A549 (cell line): ENCODE results near the gene YAE1. TPM values are rescaled to one million over a fixed set of nuclear protein-coding genes. Genes with fewer than 3 reads are reported as not detected.

Experiments used
- ATAC-seq, 2 experiments: fragments of 200-7000 bp in 1 of 2; fragments of >200 bp in 1 of 2; cut with Nextera tagmentation in 1 of 2; cut with Tn5 transposase in 1 of 2; 3 replicates each; pipeline versions ENCODE4 v1.8.0 to v1.9.1; 2018 to 2020; ENCODE audit warnings: mild to moderate bottlenecking in 1 of 2, moderate library complexity in 1 of 2
- CTCF ChIA-PET: fragments of 300-600 bp; sonication (Branson Sonifier 250); formaldehyde crosslinking; extraction: SDS; loops from one replicate; lab custom pipeline; 2021; ENCODE audit warnings: antibody characterized with exemption, inconsistent platforms; lab: Yijun Ruan, JAX
- POLR2A ChIA-PET: fragments of 350-600 bp; formaldehyde crosslinking; extraction: SDS; loops from one replicate; lab custom pipeline; 2021; ENCODE audit warnings: antibody characterized with exemption, inconsistent platforms; lab: Yijun Ruan, JAX
- DNase-seq, 2 experiments: peaks; one replicate each; pipeline versions ENCODE4 v3.0.0 to v3.0.0-alpha.2; 2011 to 2016; ENCODE audit warnings: low read depth in 1 of 2, low spot score in 1 of 2
- FAIRE-seq: peaks from 2 replicates; lab custom pipeline; 2011; peaks lifted over from hg19 to GRCh38; lab: Jason Lieb, UNC
- H3K27ac ChIP-seq, 2 experiments: fragments of >200 bp; sonication (Bioruptor Twin); formaldehyde crosslinking; 3 replicates each; pipeline ENCODE4 v1.5.1; 2016 to 2017
- H3K4me1 ChIP-seq: fragments of >200 bp; sonication (Bioruptor Twin); formaldehyde crosslinking; 3 replicates; pipeline ENCODE4 v1.6.1; 2016
- H3K4me2 ChIP-seq: fragments of >200 bp; sonication (Bioruptor Twin); formaldehyde crosslinking; 3 replicates; pipeline ENCODE4 v1.6.1; 2016
- H3K4me3 ChIP-seq: fragments of >200 bp; sonication (Bioruptor Twin); formaldehyde crosslinking; 3 replicates; pipeline ENCODE4 v1.5.1; 2016
- H3K9me3 ChIP-seq: fragments of >200 bp; sonication (Bioruptor Twin); formaldehyde crosslinking; 3 replicates; pipeline ENCODE4 v1.6.1; 2016
- ATOH8 ChIP-seq: fragments of 250-450 bp; sonication (Bioruptor Pico); IDR thresholded peaks from 2 replicates; pipeline ENCODE4 v1.5.0; 2020; ENCODE audit warnings: low read depth, mild to moderate bottlenecking, moderate library complexity
- BCL3 ChIP-seq: fragments of >200 bp; sonication (Bioruptor Twin); formaldehyde crosslinking; IDR thresholded peaks from 3 replicates; pipeline ENCODE4 v1.6.1; 2016
- BHLHE40 ChIP-seq: IDR thresholded peaks from 2 replicates; pipeline ENCODE4 v1.6.1; 2012; ENCODE audit warnings: low read depth, low read length, inconsistent platforms
- CBX8 ChIP-seq: fragments of 200-600 bp; sonication (generic); IDR thresholded peaks from 2 replicates; pipeline ENCODE4 v1.6.1; 2016
- CTCF ChIP-seq: fragments of >200 bp; sonication (Bioruptor Twin); formaldehyde crosslinking; IDR thresholded peaks from 3 replicates; pipeline ENCODE4 v1.5.1; 2016
- EHMT2 ChIP-seq: fragments of 200-600 bp; sonication (generic); IDR thresholded peaks from 2 replicates; pipeline ENCODE4 v1.6.1; 2016; ENCODE audit warnings: antibody characterized with exemption, low read depth, mild to moderate bottlenecking, moderate library complexity
- FOSB ChIP-seq: fragments of 250-450 bp; sonication (Bioruptor Pico); IDR thresholded peaks from 2 replicates; pipeline ENCODE4 v1.5.0; 2020; ENCODE audit warnings: mild to moderate bottlenecking, moderate library complexity
- HES2 ChIP-seq: fragments of >200 bp; sonication (Bioruptor Twin); formaldehyde crosslinking; IDR thresholded peaks from 2 replicates; pipeline ENCODE4 v1.6.1; 2016
- HOXB5 ChIP-seq: fragments of 250-450 bp; sonication (Bioruptor Pico); IDR thresholded peaks from 2 replicates; pipeline ENCODE4 v1.5.0; 2020; ENCODE audit warnings: mild to moderate bottlenecking, moderate library complexity
- JUN ChIP-seq, 2 experiments: fragments of >200 bp; sonication (Bioruptor Twin); formaldehyde crosslinking; IDR thresholded peaks; 2 replicates in 1 of 2; 3 replicates in 1 of 2; pipeline ENCODE4 v1.6.1; 2016 to 2017
- KDM5A ChIP-seq: fragments of 200-600 bp; sonication (generic); IDR thresholded peaks from 2 replicates; pipeline ENCODE4 v1.6.1; 2016; ENCODE audit warnings: antibody characterized with exemption, mild to moderate bottlenecking
- MYC ChIP-seq: IDR thresholded peaks from 2 replicates; pipeline ENCODE4 v1.6.1; 2012; ENCODE audit warnings: mild to moderate bottlenecking, inconsistent platforms, low read length, improper control_type of control experiment, borderline replicate concordance
- NFE2L2 ChIP-seq: fragments of 150-350 bp; conservative IDR thresholded peaks from 2 replicates; pipeline ENCODE4 v1.6.1; 2014; ENCODE audit warnings: low read length
- NPAS2 ChIP-seq: fragments of 250-450 bp; sonication (Bioruptor Pico); IDR thresholded peaks from 2 replicates; pipeline ENCODE4 v1.8.0; 2022; ENCODE audit warnings: mild to moderate bottlenecking, moderate library complexity, borderline replicate concordance
- NR3C1 ChIP-seq: fragments of >200 bp; sonication (Bioruptor Twin); formaldehyde crosslinking; IDR thresholded peaks from 3 replicates; pipeline ENCODE4 v1.6.1; 2017
- POLR2A ChIP-seq: IDR thresholded peaks from 2 replicates; pipeline ENCODE4 v1.6.1; 2012; ENCODE audit warnings: mild to moderate bottlenecking, low read length
- POLR2AphosphoS2 ChIP-seq: conservative IDR thresholded peaks from 2 replicates; pipeline ENCODE4 v1.6.1; 2012; ENCODE audit warnings: low read length, improper control_type of control experiment, inconsistent platforms
- RCOR1 ChIP-seq: fragments of 150-350 bp; IDR thresholded peaks from 2 replicates; pipeline ENCODE4 v1.6.1; 2014; ENCODE audit warnings: antibody characterized with exemption, low read length, low read depth
- SMC3 ChIP-seq: fragments of >200 bp; sonication (Bioruptor Twin); formaldehyde crosslinking; IDR thresholded peaks from 3 replicates; pipeline ENCODE4 v1.6.1; 2018; ENCODE audit warnings: inconsistent platforms
- ZFP36 ChIP-seq: fragments of 450-650 bp; IDR thresholded peaks from 2 replicates; pipeline ENCODE4 v1.6.1; 2014; ENCODE audit warnings: borderline replicate concordance; ENCODE audit not compliant: partially characterized antibody
- WGBS: methylation state at CpG from one replicate; pipeline ENCODE4 v1.1.6; 2017; ENCODE audit errors: missing lambda C conversion rate; 5-methylcytosine and 5-hydroxymethylcytosine counted together
- polyA plus RNA-seq, 4 experiments: library from polyadenylated mRNA; depleted of rRNA in 3 of 4; stranded (reverse); fragments of >200 nt; fragmentation: RNase III in 1 of 4; extraction: RNeasy Plus Mini Kit Qiagen cat#74134 plus additional on column Dnase treatment in 1 of 4; gene quantifications; 2 replicates in 3 of 4; 3 replicates in 1 of 4; pipeline ENCODE4 v1.2.3, GENCODE V29; 2011 to 2017

YAE1 gene
- polyA plus RNA-seq, 2 of the 4 experiments (the other 2 are of a cell fraction): 59.1 to 61.2 TPM

GRCh38 chr7:39603924-39604323 lies 37.7 kb downstream of the YAE1 start:
- ATAC-seq: no peak
- TF ChIP-seq EHMT2: no peak
- TF ChIP-seq FOSB (CRISPR knock-in tag): no peak
- TF ChIP-seq KDM5A: no peak
- POLR2A ChIA-PET: no interaction called here
- H3K27ac ChIP-seq: no peak overlapping the region
- CTCF ChIA-PET: no interaction called here
- FAIRE-seq: no peak
- DNase-seq: no peak
- H3K4me1 ChIP-seq: peaks cover 6% of the 10 kb centered on the region; the same call in 2 of the 3 replicates
- no peak overlapping the region for H3K4me3 ChIP-seq
- no peak overlapping the region for H3K4me2 ChIP-seq
- no peaks in the 10 kb centered on the region for H3K9me3 ChIP-seq

GRCh38 chr7:39605087-39605486 lies 38.9 kb downstream of the YAE1 start:
- Histone ChIP-seq H3K4me2 (peak overlapping the region; percentile 3; the same call in 1 of the 3 replicates), H3K4me1 (peaks cover 9% of the 10 kb centered on the region; the same call in 2 of the 3 replicates), H3K27ac (peak overlapping the region in 1 of 2 experiments; percentile 33; a peak in 1 of 6 replicates), H3K4me3 (no peak overlapping the region), H3K9me3 (no peaks in the 10 kb centered on the region)
- peak in 1 of 2 experiments; percentile 17 for DNase-seq
- no peak for TF ChIP-seq NPAS2
- TF ChIP-seq POLR2AphosphoS2: no peak
- no peak for TF ChIP-seq CBX8
- TF ChIP-seq ATOH8 (CRISPR knock-in tag): no peak
- TF ChIP-seq SMC3: no peak
- TF ChIP-seq MYC: no peak
- TF ChIP-seq ZFP36: no peak
- TF ChIP-seq NFE2L2: no peak
- TF ChIP-seq POLR2A: no peak
- TF ChIP-seq BHLHE40: no peak
- no peak for TF ChIP-seq BCL3
- no peak for TF ChIP-seq JUN (IDR thresholded peaks at IDR 0.05)
- TF ChIP-seq HES2: no peak
- ATAC-seq: peak in 1 of 2 experiments; percentile 40; a peak in 3 of 6 replicates
- WGBS: 50% methylated on average over 1 of the region's 1 CpG
- no peak for FAIRE-seq
- CTCF ChIA-PET: interaction anchor here (1.6 kb wide), 1 partner anchor 25 kb away, joined by 7 read pairs; no protein-coding TSS in a partner anchor
- POLR2A ChIA-PET: interaction anchor here (1.1 kb wide), 1 partner anchor 18 kb away, joined by 4 read pairs; the partner anchor contains the start of gene RALA

GRCh38 chr7:39606352-39606751 lies 40.1 kb downstream of the YAE1 start:
- WGBS: 79% methylated on average over 2 of the region's 2 CpGs
- Histone ChIP-seq H3K27ac (no peak overlapping the region), H3K9me3 (no peaks in the 10 kb centered on the region), H3K4me2 (no peak overlapping the region), H3K4me1 (peaks cover 9% of the 10 kb centered on the region; the same call in 2 of the 3 replicates), H3K4me3 (no peak overlapping the region)
- DNase-seq (no peak), ATAC-seq (no peak), FAIRE-seq (no peak)
- ChIA-PET POLR2A (no interaction called here), CTCF (no interaction called here)
- no peak for TF ChIP-seq KDM5A
- no peak for TF ChIP-seq ZFP36
- TF ChIP-seq MYC: no peak
- TF ChIP-seq RCOR1: no peak
- TF ChIP-seq CTCF: no peak
- no peak for TF ChIP-seq HOXB5 (CRISPR knock-in tag)
- no peak for TF ChIP-seq SMC3
- TF ChIP-seq NR3C1: no peak
